PC-9 (cell line): ENCODE measurements around the gene MYH6. TPM values are rescaled to one million over a fixed set of nuclear protein-coding genes. Genes with fewer than 3 reads are reported as not detected.

Source experiments
- BruUV-seq: library from RNA; stranded (reverse); fragments of 400-500 nt; replicated peaks from 2 replicates; lab custom pipeline; 2021; lab: Mats Ljungman, UMichigan
- CTCF ChIA-PET: fragments of 300-600 bp; sonication (Branson Sonifier 250); formaldehyde crosslinking; loops from one replicate; lab custom pipeline; 2022; ENCODE audit warnings: antibody characterized with exemption; lab: Charles Lee
- POLR2A ChIA-PET: fragments of 300-600 bp; sonication (Branson Sonifier 250); formaldehyde crosslinking; loops from one replicate; lab custom pipeline; 2022; ENCODE audit warnings: antibody characterized with exemption; ENCODE audit not compliant: unreplicated experiment; lab: Charles Lee
- DNase-seq, 2 experiments: peaks; one replicate each; pipeline versions ENCODE4 v3.0.0 to v3.0.0-alpha.2; 2015 to 2022; ENCODE audit warnings: mixed read lengths in 1 of 2
- H2AFZ ChIP-seq: fragments of 200-600 bp; sonication (generic); 2 replicates; pipeline ENCODE4 v1.8.1; 2017; ENCODE audit warnings: antibody characterized with exemption
- H3F3A ChIP-seq: fragments of 200-600 bp; sonication (generic); 2 replicates; pipeline ENCODE4 v1.8.1; 2017; ENCODE audit warnings: antibody characterized with exemption, mild to moderate bottlenecking, low read depth; ENCODE audit not compliant: insufficient read depth
- H3K27ac ChIP-seq: fragments of 200-600 bp; sonication (generic); 2 replicates; pipeline ENCODE4 v1.6.1; 2016; ENCODE audit warnings: mixed run types
- H3K27me3 ChIP-seq: fragments of 200-600 bp; sonication (generic); 2 replicates; pipeline ENCODE4 v1.6.1; 2016; ENCODE audit warnings: low read depth, mixed run types; ENCODE audit not compliant: insufficient read depth
- H3K36me3 ChIP-seq: fragments of 200-600 bp; sonication (generic); 2 replicates; pipeline ENCODE4 v1.6.1; 2016; ENCODE audit warnings: low read depth, mixed run types
- H3K4me1 ChIP-seq: fragments of 200-600 bp; sonication (generic); replicated peaks from 2 replicates; pipeline ENCODE4 v1.6.1; 2016; ENCODE audit warnings: mixed run types; ENCODE audit not compliant: insufficient read depth
- H3K4me2 ChIP-seq: fragments of 200-600 bp; sonication (generic); 2 replicates; pipeline ENCODE4 v1.6.1; 2017; ENCODE audit warnings: mixed run types
- H3K4me3 ChIP-seq: fragments of 200-600 bp; sonication (generic); 2 replicates; pipeline ENCODE4 v1.6.1; 2016; ENCODE audit warnings: mixed run types
- H3K79me2 ChIP-seq: fragments of 200-600 bp; sonication (generic); 2 replicates; pipeline ENCODE4 v1.6.1; 2017; ENCODE audit warnings: low read depth, mixed run types
- H3K9me2 ChIP-seq: fragments of 200-600 bp; sonication (generic); 2 replicates; pipeline ENCODE4 v1.8.1; 2017; ENCODE audit warnings: mild to moderate bottlenecking; ENCODE audit not compliant: insufficient read depth
- H3K9me3 ChIP-seq: fragments of 200-600 bp; sonication (generic); 2 replicates; pipeline ENCODE4 v1.8.1; 2016; ENCODE audit warnings: low read depth; ENCODE audit not compliant: insufficient read depth
- H4K20me1 ChIP-seq: fragments of 200-600 bp; sonication (generic); 2 replicates; pipeline ENCODE4 v1.8.1; 2017; ENCODE audit not compliant: insufficient read depth
- CTCF ChIP-seq: fragments of 200-600 bp; sonication (generic); conservative IDR thresholded peaks from 2 replicates; pipeline ENCODE4 v1.6.1; 2017; ENCODE audit warnings: mixed run types, antibody characterized with exemption, mild to moderate bottlenecking, moderate library complexity
- EZH2 ChIP-seq: fragments of 200-600 bp; sonication (generic); IDR thresholded peaks from 2 replicates; pipeline ENCODE4 v1.8.0; 2017; ENCODE audit warnings: antibody characterized with exemption, low read depth
- intact Hi-C: fragments of 100-400 bp; cut with micrococcal nuclease; formaldehyde crosslinking; loops from one replicate; pipeline ENCODE4 v1.10.0; 2022; ENCODE audit not compliant: unreplicated experiment
- total RNA-seq: library from RNA; stranded (reverse); gene quantifications from 2 replicates; pipeline ENCODE4 v1.2.3, GENCODE V29; 2021

MYH6 gene
- total RNA-seq, 1 experiment from 2014 or later: not detected

GRCh38 chr14:23444314-23444713 is 36.2 kb upstream of the MYH6 start:
- H3K4me3 ChIP-seq: no peak overlapping the region
- no peak overlapping the region for H3K4me2 ChIP-seq
- H4K20me1 ChIP-seq: no peaks in the 10 kb centered on the region
- H2AFZ ChIP-seq: no peak overlapping the region
- no peaks in the 10 kb centered on the region for H3K9me3 ChIP-seq
- H3F3A ChIP-seq: no peaks in the 10 kb centered on the region
- H3K4me1 ChIP-seq: no peaks in the 10 kb centered on the region
- intact Hi-C loops: no loop called here
- no TSS peak for BruUV-seq
- no peak overlapping the region for H3K27ac ChIP-seq
- peaks cover 43% of the 10 kb centered on the region for H3K27me3 ChIP-seq
- H3K36me3 ChIP-seq: no peaks in the 10 kb centered on the region
- ChIA-PET CTCF (no interaction called here), POLR2A (interaction anchor here (0.7 kb wide), 1 partner anchor 76 kb away, joined by 3 read pairs; no protein-coding TSS in a partner anchor)
- no peaks in the 10 kb centered on the region for H3K9me2 ChIP-seq
- DNase-seq: no peak
- H3K79me2 ChIP-seq: no peaks in the 10 kb centered on the region
- TF ChIP-seq CTCF: no peak
- no peak for TF ChIP-seq EZH2

- Histone ChIP-seq H3K79me2 (no peaks in the 10 kb centered on the region), H3K9me2 (no peaks in the 10 kb centered on the region), H2AFZ (no peak overlapping the region), H3K4me3 (no peak overlapping the region), H4K20me1 (no peaks in the 10 kb centered on the region), H3K4me2 (no peak overlapping the region), H3K36me3 (no peaks in the 10 kb centered on the region), H3K4me1 (no peaks in the 10 kb centered on the region), H3K27ac (no peak overlapping the region), H3K27me3 (peaks cover 46% of the 10 kb centered on the region), H3F3A (no peaks in the 10 kb centered on the region), H3K9me3 (no peaks in the 10 kb centered on the region)
- intact Hi-C loops: no loop called here
- TF ChIP-seq CTCF (no peak), EZH2 (no peak)
- DNase-seq: no peak
- ChIA-PET POLR2A (interaction anchor here (0.7 kb wide), 1 partner anchor 77 kb away, joined by 3 read pairs; no protein-coding TSS in a partner anchor), CTCF (no interaction called here)
- no TSS peak for BruUV-seq
These were observed 35.8 kb upstream of the MYH6 start for GRCh38 chr14:23443881-23444280.

GRCh38 chr14:23443411-23443812 is 35.3 kb upstream of the MYH6 start:
- POLR2A ChIA-PET: no interaction called here
- DNase-seq: no peak
- Histone ChIP-seq H3K27ac (no peak overlapping the region), H3K4me2 (no peak overlapping the region), H3K4me1 (no peaks in the 10 kb centered on the region), H4K20me1 (no peaks in the 10 kb centered on the region), H3K9me2 (no peaks in the 10 kb centered on the region), H3K27me3 (peaks cover 50% of the 10 kb centered on the region), H2AFZ (no peak overlapping the region), H3K4me3 (no peak overlapping the region), H3K36me3 (no peaks in the 10 kb centered on the region), H3K9me3 (no peaks in the 10 kb centered on the region), H3K79me2 (no peaks in the 10 kb centered on the region), H3F3A (no peaks in the 10 kb centered on the region)
- no TSS peak for BruUV-seq
- intact Hi-C loops: no loop called here
- CTCF ChIA-PET: no interaction called here
- TF ChIP-seq EZH2 (no peak), CTCF (no peak)
